ENCODE measurements around the gene SCN10A.

DNA sequence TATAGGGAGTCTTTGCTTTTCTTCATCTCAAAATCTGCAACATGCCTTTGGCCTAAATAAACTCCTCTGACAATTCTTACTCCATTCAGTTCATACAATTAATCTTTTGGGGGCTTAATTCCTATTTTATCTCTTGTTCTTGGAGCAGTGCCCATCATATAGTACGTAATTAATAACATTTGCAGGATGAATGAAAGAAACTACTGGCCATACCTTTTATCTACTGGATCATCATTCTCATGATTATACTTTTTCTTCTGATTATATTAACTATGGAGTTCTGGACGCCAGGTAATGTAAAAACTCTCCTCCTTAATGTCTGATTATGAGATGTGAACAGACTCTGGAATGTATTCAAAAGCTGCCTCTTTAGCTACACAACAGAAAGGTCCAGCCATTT is 120.0 kb downstream of the SCN10A start:
- no peak for TF ChIP-seq KDM1A (IDR thresholded peaks at IDR 0.05)
- TF ChIP-seq ZNF124 (CRISPR knock-in tag; IDR thresholded peaks at IDR 0.05) = no peak
- no peak for TF ChIP-seq ZNF140 (CRISPR knock-in tag; IDR thresholded peaks at IDR 0.05)
- no peak for TF ChIP-seq EGR1 (conservative IDR thresholded peaks at IDR 0.05)
- TF ChIP-seq, protein P1, sequence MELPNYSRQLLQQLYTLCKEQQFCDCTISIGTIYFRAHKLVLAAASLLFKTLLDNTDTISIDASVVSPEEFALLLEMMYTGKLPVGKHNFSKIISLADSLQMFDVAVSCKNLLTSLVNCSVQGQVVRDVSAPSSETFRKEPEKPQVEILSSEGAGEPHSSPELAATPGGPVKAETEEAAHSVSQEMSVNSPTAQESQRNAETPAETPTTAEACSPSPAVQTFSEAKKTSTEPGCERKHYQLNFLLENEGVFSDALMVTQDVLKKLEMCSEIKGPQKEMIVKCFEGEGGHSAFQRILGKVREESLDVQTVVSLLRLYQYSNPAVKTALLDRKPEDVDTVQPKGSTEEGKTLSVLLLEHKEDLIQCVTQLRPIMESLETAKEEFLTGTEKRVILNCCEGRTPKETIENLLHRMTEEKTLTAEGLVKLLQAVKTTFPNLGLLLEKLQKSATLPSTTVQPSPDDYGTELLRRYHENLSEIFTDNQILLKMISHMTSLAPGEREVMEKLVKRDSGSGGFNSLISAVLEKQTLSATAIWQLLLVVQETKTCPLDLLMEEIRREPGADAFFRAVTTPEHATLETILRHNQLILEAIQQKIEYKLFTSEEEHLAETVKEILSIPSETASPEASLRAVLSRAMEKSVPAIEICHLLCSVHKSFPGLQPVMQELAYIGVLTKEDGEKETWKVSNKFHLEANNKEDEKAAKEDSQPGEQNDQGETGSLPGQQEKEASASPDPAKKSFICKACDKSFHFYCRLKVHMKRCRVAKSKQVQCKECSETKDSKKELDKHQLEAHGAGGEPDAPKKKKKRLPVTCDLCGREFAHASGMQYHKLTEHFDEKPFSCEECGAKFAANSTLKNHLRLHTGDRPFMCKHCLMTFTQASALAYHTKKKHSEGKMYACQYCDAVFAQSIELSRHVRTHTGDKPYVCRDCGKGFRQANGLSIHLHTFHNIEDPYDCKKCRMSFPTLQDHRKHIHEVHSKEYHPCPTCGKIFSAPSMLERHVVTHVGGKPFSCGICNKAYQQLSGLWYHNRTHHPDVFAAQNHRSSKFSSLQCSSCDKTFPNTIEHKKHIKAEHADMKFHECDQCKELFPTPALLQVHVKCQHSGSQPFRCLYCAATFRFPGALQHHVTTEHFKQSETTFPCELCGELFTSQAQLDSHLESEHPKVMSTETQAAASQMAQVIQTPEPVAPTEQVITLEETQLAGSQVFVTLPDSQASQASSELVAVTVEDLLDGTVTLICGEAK (IDR thresholded peaks at IDR 0.05) = no peak
- TF ChIP-seq, protein P1 (CRISPR knock-in tag; IDR thresholded peaks at IDR 0.05) = no peak
- TF ChIP-seq BACH1 (tag; IDR thresholded peaks at IDR 0.05) = no peak
